HG03039 (cell line): ENCODE measurements around the gene INHA.

ENCODE experiments used
- ATAC-seq: cut with Tn5 transposase; IDR thresholded peaks from one replicate; pipeline ENCODE4 v1.9.1; 2021; ENCODE audit warnings: mild to moderate bottlenecking, moderate library complexity; ENCODE audit not compliant: unreplicated experiment

Gene INHA

GRCh38 chr2:219539926-219540678 lies 32.0 kb upstream of the INHA start:
- no peak for ATAC-seq

GRCh38 chr2:219540784-219541504 lies 31.2 kb upstream of the INHA start:
- ATAC-seq: no peak

GRCh38 chr2:219541611-219542180 lies 30.4 kb upstream of the INHA start:
- peak; percentile 34 for ATAC-seq

GRCh38 chr2:219542931-219543595 lies 29.0 kb upstream of the INHA start:
- ATAC-seq: peak; percentile 6

- ATAC-seq: peak; percentile 78
Observed at GRCh38 chr2:219543596-219544358, 28.3 kb upstream of the INHA start, which contains the start of the genes CHPF and TMEM198. CHPF (minus strand) TSS chr2:219543809; CDS start chr2:219543538, 271 bp downstream. TMEM198 (plus strand) TSS chr2:219544028; CDS start chr2:219544728, 700 bp downstream.

- no peak for ATAC-seq
Observed at GRCh38 chr2:219544567-219544966, 27.5 kb upstream of the INHA start.

- no peak for ATAC-seq
Observed at GRCh38 chr2:219545295-219545942, 26.7 kb upstream of the INHA start.

- no peak for ATAC-seq
Observed at GRCh38 chr2:219545943-219546352, 26.2 kb upstream of the INHA start.

GRCh38 chr2:219547621-219548020 lies 24.5 kb upstream of the INHA start:
- no peak for ATAC-seq

GRCh38 chr2:219548990-219549389 lies 23.1 kb upstream of the INHA start:
- ATAC-seq: no peak

GRCh38 chr2:219549619-219550018 lies 22.5 kb upstream of the INHA start:
- ATAC-seq: no peak

- peak; percentile 4 for ATAC-seq
Observed at GRCh38 chr2:219551441-219552381, 20.4 kb upstream of the INHA start.

- ATAC-seq: peak; percentile 85
Observed at GRCh38 chr2:219552382-219553167, 19.5 kb upstream of the INHA start.

GRCh38 chr2:219553168-219553417 lies 19.0 kb upstream of the INHA start:
- ATAC-seq: no peak

GRCh38 chr2:219553463-219553963 lies 18.6 kb upstream of the INHA start:
- no peak for ATAC-seq

- ATAC-seq: no peak
Observed at GRCh38 chr2:219554350-219554749, 17.8 kb upstream of the INHA start.

- ATAC-seq: no peak
Observed at GRCh38 chr2:219555956-219556355, 16.2 kb upstream of the INHA start.

- no peak for ATAC-seq
Observed at GRCh38 chr2:219556413-219556812, 15.7 kb upstream of the INHA start.
